Amniotic stem cell (primary cell): ENCODE measurements around the gene SMIM5.
"Not testable (repeated sequence)": the region's sequence is repeated elsewhere in the genome, so short reads cannot be mapped to it uniquely, and the experiment has no call there.

ENCODE experiments used
- DNase-seq: peaks from one replicate; lab custom pipeline; 2025; lab: John Stamatoyannopoulos, UW

SMIM5 gene

DNA sequence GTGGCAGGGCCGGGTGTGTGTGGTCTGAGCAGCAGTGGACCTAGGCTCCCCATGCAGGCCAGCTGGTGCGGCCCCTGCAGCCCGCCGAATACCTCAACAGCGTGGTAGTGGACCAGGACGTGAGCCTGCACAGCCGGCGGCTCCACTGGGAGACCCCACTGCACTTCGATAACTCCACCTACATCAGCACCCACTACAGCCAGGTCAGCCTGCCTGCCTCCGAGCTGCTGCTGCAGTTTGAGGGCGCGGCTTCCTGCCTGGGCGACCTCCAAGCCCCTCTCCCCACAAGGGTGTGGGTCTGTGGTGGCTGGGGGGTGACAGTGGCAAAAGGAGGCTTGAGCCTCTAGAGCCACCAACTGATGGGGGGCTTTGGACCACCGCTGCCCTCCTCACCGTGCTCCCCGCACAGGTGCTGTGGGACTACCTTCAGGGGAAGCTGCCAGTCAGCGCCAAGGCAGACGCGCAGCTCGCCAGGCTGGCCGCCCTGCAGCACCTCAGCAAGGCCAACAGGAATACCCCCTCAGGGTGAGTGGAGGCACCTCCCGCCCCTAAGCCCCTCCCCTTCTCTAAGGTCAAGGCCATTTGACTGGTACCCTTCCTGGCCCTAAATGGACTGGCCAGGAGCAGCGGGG, 8.4 kb upstream of the SMIM5 start:
- DNase-seq: no peak

DNA sequence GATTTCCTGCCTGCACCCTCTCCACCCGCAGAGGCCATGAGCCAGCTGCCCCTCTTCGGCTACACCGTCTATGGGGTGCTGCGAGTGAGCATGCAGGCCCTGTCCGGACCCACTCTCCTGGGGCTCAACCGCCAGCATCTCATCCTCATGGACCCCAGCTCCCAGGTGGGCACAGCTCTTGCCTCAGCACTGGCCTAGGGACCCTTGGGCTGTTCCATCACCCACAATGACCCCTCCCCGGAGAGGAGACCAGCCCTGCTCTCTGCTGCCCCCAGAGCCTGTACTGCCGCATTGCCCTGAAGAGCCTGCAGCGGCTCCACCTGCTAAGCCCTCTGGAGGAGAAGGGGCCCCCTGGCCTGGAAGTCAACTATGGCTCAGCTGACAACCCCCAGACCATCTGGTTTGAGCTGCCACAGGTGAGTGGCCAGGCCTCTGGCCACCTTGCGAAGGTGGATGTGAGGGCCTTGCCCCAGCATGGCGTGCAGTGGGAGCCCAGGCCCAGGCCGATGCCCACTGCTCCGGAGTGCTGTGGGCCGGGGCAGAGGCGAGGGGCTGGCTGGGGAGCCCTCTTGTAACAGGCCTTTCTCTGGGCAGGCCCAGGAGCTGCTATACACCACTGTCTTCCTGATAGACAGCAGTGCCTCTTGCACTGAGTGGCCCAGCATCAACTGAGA, 7.3 kb upstream of the SMIM5 start:
- DNase-seq: no peak

DNA sequence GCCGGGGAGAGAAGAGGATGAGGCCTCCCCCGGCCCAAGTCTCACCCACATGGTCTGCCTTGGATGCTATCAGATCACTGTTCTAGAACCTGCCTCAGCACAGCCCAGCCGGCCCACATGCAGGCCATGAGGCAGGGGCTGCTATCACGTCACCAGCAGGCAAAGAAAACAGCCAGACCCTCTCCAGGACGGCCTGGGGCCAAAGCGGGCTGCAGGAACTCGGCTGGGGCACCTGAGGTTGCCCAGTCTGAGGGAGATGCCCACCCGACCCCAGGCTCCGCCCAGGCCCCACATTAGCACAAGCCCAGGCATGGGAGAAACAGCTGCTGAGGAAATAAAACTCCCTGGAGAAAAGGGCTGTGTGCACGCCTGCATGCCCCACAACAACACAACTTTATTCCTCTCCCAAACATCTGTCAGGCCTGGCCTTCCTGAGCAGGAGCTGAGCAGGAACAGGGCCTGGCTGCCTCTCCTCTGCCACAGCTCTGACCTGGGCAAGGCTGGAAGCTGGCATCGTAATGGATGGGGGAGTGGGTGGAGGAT, 6.7 kb upstream of the SMIM5 start:
- DNase-seq: no peak

DNA sequence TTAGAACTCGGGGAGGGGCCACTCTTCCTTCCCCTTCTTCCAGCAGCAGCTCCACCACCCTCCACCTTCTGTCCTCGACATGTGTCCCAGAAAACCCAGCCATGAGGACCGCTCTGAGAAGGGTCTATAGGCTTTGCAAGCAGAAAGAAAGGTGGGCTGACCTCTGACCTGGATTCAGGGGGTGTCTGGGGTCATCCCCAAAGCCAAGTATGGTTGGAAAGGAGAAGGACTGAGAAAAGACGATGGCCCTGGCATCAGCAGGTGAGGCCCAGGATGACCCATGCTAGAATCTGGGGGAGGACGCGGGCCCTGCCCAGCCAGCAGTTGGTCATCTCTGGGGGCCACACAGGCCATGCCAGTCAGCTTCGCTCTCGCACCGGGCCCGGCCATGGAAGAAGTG, 6.1 kb upstream of the SMIM5 start:
- no peak for DNase-seq

DNA sequence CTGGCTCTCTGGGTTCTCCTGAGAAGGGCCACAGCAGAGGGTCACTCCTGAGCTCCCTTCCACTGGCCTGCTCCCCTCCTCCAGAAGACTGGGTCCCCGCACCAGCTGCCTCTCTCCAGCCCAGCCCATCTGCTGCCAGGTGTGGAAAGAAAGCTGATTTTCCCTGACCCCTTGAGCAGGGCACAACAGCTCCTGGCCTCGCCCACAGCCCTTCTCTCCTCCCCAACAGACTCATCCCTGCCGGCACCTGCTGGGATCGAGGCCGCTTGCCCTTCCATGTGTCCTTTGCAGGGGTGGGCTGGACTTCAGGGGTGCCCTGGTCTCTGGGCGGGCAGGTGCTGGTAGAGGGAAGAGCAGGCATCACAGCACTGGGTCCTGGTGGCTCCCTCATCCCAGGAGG, 4.8 kb upstream of the SMIM5 start:
- DNase-seq: no peak

DNA sequence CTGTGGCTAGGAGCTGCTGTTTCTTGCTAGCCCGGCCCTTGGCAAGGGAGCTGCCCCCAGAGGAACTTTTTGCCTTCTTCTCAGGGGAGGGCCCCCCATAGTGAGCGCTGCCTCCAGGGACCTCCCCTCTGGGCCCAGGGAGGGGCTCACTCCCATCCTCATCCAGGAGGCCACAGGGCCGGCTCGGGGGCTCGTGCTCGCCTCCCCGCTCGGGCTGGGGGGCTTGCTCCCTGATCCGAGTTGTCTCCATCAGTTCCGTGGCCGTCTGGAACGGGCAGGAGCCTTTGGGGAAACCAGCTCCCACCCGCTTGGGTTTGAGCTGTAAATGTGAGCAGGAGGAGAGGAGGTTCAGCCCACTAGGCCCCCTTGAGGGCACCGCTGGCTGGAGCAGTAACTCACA, 4.1 kb upstream of the SMIM5 start:
- no peak for DNase-seq

DNA sequence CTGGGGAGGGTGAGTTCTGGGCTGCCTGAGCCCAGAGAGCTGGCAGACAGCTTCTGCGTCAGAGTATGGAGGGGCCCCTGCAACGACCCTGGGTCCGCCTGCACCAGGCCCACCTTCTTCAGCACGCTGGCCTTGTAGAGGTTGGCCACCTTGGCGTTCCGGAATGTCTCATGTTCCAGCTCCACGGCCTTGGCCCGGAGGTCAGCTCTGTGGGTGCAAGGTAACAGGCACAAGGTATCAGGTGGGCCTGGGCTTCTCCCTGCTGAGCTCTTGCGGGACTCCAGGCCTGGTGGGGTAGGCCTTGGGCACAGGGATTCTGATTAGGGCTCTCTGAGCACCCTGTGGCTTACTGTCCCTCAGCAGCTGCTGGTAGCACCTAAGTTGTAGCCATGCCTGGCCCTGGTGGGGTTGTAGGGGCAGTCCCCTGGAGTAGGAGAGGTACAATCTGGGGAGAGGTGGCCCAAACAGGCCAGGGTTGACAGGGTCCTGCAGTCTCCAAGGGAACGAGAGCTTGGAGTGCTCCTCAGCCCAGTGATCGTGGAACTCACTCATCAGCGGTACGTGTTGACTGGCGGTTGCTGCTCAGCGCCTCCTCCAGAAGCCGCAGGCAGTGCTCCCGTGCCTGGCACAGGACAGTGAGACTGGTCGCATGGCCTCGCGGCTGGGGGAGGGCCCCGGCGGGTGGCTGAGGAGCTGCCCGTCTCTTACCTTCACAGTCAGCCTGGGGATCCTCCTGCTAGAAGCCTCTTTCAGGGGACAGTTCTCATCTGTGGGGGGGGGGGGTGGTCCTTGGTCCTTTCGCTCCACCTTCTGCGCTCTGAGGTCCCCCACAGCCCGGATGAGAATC, 2.9 kb upstream of the SMIM5 start:
- DNase-seq: no peak

DNA sequence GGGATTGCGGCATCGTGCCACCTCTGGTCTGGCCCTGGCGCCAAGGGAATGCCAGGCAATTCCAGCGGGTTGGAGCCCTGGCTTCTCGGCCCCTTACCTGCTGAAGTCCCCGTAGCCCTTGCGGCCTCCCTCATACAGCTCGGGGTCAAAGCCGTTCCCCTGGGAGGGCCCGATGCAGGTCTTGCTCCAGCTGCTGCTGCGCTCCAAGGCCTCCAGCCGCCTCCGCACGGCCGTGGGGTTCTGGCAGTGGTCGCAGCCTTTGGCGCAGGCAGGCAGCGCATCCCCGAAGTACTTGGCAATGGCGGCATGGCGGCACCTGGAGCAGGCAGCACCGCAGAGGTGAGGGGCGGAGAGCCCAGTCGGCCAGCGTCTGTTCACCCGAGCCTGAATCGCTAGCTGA, 1.9 kb upstream of the SMIM5 start:
- DNase-seq: no peak

DNA sequence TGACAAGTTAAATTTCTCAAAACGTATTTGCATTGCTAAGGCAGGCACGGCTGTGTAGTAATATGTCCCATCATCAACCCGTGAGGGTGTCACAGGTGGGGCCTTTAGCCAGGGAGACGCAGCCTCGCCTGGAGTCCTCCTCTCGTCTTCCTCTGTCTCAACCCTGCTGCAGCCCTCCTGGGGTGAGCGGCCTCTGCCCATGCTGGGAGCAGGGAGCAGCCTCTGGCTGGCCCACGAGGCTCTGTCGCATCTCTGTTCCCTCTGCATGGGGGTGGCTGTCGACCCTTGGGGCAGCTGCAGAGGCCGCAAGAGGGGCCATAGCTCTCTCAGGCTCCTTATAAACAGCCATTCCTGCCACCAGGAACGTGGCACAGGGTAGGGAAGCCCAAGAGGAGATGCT, 806 bp upstream of the SMIM5 start:
- no peak for DNase-seq

DNA sequence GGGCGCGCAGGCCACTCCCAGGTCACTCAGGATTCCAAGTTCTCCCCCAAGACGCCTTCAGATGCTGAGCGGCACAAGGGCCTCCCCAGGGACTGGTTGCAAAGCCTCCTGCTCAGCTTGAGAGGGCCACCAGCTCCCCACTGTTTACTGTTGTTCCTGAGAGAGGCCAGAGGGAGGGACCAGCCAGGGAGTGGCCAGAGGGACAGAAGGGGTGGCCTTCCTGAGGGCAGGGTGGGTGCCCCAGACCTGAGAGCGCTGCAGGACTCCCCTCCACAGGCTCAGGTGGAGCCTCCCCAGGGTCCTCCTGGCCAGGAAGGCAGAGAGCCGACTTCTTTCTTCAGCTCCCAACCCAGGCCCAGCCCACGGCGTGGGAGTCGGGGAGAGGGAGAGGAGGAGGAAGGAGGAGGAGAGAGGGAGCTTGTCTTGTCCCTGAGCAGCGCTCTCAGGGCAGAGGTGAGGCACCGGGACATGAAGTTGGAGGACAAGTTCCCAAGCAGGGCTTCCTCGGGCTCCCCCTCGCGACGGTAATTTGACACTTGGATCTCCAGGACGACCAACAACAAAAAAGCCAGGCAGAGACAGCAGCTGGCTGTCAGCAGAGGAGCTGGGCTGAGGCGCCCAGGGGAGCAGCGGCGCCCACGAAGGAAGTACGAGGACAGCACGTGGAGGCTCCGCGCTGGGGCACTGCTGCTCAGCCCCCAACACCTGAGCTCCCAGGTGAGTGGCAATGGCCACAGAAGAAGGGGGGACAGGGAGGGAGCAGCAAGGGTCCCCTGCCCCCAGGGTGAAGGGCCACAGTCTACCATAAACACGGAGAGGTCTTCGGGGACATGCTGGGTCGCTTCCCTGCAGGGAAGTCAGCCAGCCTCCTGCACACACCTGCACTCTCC, 497 bp downstream of the SMIM5 start:
- DNase-seq: peak; percentile 92

DNA sequence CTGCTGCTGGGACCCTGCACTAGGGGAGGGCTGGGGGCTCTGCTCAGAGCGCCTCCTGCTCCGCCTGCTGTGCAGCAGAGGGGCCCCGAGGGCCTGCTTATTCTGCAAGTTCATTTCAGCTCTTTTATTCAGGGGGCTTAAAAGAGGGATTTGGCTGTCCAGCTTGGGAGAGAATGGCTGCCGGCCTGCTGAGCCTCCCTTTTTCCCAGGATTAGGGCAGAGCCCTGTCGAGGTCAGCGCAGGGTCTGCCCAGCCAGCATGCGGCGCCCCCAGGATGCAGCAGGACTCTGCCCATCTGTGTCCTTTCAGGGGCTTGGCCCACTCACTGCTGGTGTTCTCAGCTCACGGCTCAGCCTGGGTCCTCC, 1.1 kb downstream of the SMIM5 start:
- DNase-seq: no peak

DNA sequence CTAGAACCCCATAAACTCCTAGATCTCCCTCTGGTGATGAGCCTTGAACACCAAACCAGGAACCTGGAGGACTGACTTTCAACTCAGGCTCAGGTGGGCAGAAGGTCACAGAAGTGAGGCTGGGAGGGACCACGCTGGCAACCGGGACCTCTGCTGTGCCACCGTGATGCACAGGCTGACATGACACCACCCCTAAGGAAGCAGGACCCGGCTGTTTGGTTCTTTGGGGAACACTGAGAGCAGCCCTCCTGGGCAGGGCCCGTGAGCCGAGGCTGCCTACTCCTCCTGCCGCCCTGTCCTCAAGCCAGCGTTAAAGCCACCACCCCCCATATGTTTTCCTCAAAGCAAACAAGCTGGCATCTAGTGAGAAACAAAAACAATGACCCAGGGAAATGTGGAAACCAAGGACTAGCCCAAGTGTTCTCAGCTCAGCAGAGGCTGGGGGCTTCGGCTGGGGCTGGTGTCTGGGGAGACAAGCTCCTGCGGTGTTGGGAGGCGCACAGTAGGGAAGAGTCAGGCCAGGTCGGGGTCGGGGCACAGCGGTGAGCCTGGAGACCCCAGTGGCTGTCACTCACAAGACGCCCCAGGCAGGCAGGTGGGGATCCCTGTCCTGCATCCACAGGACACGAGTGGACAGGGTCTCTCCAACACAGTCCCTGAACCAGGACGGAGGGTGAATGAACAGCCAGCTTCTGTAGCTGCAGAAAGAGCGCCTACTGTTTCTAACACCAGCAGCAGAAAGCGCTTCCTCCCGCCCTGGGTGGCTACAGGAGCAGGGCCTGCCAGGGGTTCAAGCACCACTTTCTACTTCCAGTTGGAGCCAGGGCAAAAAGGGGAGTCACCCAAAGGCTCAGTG, 1.7 kb downstream of the SMIM5 start:
- DNase-seq: no peak

DNA sequence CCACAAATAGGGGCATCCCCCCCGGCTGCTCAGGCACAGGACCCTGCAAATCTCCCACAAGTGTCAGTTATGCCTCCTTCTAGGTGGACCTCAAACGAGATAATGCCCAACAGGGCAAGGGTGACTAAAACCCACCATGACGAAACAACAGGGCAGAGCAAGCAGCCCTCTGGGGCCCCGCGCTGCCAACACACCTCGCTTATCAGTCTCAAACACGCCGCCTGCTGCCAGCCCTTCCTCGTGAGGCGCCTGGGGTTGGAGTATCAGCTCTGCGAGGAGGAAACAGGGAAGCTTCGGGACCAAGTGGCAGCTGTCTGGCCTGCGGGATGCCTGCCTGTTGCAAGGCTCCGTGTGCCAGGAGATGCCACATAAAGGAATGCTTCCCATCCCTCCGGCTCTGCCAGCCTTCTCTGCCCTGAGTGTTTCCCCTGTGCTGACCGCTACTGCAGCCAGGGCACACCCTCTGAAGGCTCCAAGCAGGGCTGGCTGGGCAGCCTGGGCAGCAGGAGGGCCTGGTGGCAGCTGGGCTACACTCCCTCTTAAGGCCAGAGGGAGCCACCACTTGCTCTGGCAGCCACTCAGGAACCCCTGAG, 2.5 kb downstream of the SMIM5 start:
- no peak for DNase-seq

DNA sequence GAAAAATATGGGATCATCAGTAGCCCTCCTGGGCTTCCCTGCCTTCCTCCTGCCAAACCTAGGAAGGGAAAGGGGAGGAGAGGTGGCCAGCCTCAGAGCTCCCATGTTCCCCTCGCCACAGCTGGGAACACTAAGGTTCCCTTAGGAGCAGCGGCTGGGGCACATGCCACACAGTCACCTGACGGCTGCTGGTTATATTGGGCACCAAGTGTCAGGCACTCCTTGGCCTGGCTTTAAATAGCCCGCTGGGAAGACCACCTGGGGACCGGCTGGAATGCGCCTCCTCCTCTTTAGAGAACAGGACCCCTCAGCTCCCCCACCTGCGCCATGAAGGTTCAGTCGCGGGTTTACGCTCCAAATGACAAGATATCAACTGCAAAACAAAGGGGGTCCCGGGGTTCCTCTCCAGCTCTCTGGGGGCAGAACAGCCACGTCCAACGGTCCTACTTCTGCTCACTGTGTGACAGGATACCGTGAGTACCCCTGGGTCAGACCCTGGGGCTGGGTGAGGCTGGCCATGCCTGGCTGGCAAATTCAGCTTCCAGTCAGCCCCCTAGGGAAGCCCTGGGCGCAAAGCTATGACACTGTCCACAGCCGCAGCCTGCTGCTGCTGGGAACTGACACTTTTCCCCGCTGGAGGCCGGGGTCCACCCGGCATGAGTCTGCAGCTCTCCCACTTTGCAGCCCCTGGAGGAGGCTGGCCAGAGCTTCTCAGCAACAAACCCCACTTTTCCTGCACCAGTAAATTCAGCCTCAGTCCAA, 3.3 kb downstream of the SMIM5 start:
- no peak for DNase-seq

DNA sequence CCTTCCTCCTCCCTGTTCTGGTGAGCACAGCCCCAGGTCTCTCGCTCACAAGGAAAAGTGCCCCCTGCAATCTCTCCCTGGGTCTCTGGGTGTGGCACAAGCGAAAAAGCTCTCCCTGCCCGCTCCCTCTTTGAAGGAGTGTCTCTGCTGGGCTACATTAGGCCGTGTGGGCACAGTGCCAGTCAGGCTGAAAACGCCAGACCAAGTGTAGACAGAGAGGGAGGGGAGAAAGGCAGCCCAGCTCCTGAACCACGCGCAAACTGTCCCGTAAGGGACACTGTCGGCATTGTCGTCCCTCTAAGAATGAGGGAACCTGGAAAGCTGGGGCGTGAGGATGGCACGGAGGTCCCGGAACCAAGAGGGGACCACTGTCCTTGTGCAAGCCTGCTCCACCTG, 3.9 kb downstream of the SMIM5 start:
- DNase-seq: no peak

DNA sequence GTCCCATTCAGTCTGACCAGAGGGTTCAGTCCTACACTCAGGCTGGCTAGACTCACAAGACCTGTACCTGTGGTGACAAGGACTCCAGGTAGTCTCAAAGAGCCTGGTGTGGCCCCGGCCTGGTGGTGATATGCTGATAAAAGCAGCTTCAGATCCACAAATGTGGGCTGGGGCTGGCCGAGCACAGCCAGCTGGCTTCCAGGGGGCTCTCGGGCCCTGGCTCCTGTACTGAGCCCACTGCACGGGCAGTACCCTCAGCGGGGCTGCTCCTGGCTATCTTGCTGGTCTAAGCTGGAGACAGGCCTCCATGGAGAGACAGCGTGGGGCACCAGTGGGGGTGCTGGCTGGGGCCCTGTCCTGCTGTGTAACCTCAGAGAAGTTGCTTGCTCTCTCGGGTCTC, 4.3 kb downstream of the SMIM5 start:
- DNase-seq: no peak

DNA sequence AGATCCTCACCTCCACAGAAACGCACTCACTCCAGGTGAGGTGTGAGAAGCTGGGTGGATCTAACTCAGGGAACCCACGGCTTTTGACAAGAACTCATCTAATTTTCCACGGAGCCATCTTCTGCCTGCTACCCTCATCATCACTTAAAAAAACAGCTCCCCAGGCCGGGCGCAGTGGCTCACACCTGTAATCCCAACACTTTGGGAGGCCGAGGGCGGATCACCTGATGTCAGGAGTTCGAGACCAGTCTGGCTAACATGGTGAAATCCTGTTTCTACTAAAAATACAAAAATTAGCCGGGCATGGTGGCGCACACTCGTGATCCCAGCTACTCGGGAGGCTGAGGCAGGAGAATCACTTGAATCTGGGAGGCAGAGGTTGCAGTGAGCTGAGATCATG, 4.8 kb downstream of the SMIM5 start:
- DNase-seq: not testable (repeated sequence)

DNA sequence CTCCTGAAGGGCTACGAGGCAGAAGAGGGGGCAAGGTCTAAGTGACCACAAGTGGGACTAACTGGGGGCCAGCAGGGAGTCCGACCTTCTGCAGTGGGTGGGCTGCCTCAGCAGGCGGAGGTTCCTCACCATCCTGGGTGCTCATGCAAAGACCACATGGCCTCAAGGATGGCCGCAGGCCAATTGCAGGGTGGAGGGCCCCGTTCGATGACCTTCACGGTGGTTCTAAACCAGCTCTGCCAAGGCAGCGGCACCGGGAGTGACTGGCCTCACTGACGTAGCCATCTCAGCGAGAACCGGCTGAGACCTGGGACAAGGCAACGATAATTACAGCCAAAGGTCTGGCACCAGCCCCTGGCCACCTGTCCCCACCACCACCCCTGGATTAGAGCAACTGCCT, 5.7 kb downstream of the SMIM5 start:
- DNase-seq: no peak

DNA sequence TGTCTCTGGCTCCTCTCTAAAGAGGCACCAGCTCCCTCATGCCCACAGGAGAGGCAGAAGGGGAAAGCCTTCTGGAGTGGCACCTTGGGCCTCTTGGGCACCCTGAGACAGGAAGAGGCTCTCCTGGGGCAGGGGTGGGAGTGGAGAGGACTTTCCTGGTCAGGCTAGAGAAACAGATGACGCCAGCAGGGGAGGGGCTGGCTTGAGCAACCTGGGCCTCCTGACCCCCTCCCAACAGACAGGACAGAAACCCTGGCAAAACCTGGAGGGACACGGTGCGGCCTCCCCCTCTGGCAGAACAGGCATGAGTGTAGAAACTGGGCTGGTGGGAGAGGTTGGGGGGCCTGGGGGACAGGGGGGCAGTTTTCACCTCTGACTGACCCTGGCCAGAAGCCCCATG, 6.1 kb downstream of the SMIM5 start:
- no peak for DNase-seq
